Uterus (tissue), 4 donors: ENCODE results near the gene CELF2. TPM values are rescaled to one million over a fixed set of nuclear protein-coding genes. Genes with fewer than 3 reads are reported as not detected.
A peak's percentile ranks its signal among the peaks of the same experiment; 100 is the strongest.

ENCODE experiments used
- DNase-seq, 2 donors: peaks; one replicate each; pipeline ENCODE4 v3.0.0-alpha.2; 2019 to 2020
- H3K27ac ChIP-seq, 2 donors: fragments of 200-600 bp; sonication (generic); 1 replicate in 1 of 2; 2 replicates in 1 of 2; pipeline ENCODE4 v1.5.1; 2016 to 2018
- H3K27me3 ChIP-seq, 2 donors: fragments of 200-600 bp; sonication (generic); one replicate each; pipeline ENCODE4 v1.5.1; 2018 to 2019; ENCODE audit warnings: control low read depth in 1 of 2
- H3K36me3 ChIP-seq, 2 donors: fragments of 200-600 bp; sonication (generic); one replicate each; pipeline ENCODE4 v1.5.1; 2019; ENCODE audit warnings: control low read depth in 1 of 2
- H3K4me1 ChIP-seq, 2 donors: fragments of 200-600 bp; sonication (generic); one replicate each; pipeline ENCODE4 v1.5.1; 2018 to 2019; ENCODE audit warnings: control low read depth in 1 of 2
- H3K4me3 ChIP-seq, 2 donors: fragments of 200-600 bp; sonication (generic); 1 replicate in 1 of 2; 2 replicates in 1 of 2; pipeline ENCODE4 v1.5.1; 2018 to 2019; ENCODE audit warnings: mild to moderate bottlenecking in 1 of 2
- H3K9me3 ChIP-seq, 2 donors: fragments of 200-600 bp; sonication (generic); one replicate each; pipeline ENCODE4 v1.5.1; 2019; ENCODE audit warnings: control low read depth in 1 of 2
- POLR2A ChIP-seq, 2 donors: fragments of 450-650 bp; IDR thresholded peaks; one replicate each; pipeline ENCODE4 v1.6.1; 2016; ENCODE audit warnings: antibody characterized with exemption in 2 of 2, mild to moderate bottlenecking in 1 of 2, moderate library complexity in 1 of 2
- intact Hi-C: fragments of 100-400 bp; cut with DNase I; formaldehyde crosslinking; loops from one replicate; pipeline ENCODE4 v1.15.1; 2023; ENCODE audit warnings: low total_unique reads
- total RNA-seq, 4 donors: library from RNA; depleted of rRNA in 3 of 4; stranded (reverse); fragments of >200 nt in 3 of 4; gene quantifications; one replicate each; pipeline versions ENCODE4 v1.1.0 to v1.2.4, GENCODE V29; 2014 to 2023
- TF ChIP-seq, protein P1 (sequence below), 4 experiments: fragments of 200-600 bp in 2 of 4; fragments of 450-650 bp in 2 of 4; sonication (generic) in 2 of 4; IDR thresholded peaks; one replicate each; pipeline ENCODE4 v1.5.1; 2016 to 2019; ENCODE audit warnings: antibody characterized with exemption in 4 of 4, mild to moderate bottlenecking in 2 of 4, moderate library complexity in 1 of 4
- donor health status: DM: yes; HTN: yes; CAD: no.

CELF2 gene
- total RNA-seq, 4 donors from 2014 or later = 12.8 to 59.2 (median 44.0) TPM

DNA sequence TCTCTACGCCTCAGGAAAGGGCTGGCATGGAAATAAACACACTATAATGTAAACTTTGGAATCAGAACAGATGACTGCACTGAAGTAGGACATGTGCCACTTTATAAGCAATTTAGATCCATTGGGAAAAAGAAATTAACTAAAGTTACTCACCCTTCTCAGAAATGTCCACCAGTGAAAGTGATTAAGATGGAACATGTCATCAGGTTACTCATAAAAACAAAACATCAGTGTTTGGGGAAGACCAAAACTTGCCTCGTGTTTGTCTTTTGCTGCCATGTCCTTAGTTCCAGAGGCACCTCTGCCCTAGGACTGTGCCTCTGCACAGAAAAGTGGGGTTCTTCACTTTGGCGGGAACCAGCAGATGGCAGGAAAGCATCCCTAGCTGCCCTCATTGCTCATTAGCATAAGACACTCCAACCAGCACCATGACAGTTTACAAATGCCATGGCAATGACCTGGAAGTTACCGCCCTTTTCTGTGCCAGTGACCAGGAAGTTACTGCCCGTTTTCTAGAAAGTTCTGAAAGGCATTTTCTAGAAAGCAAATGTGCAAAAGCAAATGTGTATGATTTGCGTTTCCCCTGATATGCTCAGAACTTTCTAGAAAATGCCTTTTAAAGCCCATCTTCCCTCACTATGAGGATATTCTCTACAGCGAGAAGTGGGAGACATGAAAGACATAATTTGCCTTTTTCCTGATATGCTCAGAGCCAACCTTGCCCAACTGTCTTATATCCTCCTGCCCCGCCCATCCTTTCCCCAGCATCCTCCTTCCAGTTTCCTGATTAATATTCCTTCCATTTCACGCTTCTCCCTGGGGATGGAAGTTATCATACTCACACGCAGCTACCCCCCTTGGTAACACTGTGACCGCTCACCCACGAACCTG, 335.6 kb downstream of the CELF2 start:
- no peaks in the 10 kb centered on the region for H3K36me3 ChIP-seq
- H3K27me3 ChIP-seq = no peaks in the 10 kb centered on the region
- TF ChIP-seq POLR2A (IDR thresholded peaks at IDR 0.05) = no peak
- TF ChIP-seq, protein P1, sequence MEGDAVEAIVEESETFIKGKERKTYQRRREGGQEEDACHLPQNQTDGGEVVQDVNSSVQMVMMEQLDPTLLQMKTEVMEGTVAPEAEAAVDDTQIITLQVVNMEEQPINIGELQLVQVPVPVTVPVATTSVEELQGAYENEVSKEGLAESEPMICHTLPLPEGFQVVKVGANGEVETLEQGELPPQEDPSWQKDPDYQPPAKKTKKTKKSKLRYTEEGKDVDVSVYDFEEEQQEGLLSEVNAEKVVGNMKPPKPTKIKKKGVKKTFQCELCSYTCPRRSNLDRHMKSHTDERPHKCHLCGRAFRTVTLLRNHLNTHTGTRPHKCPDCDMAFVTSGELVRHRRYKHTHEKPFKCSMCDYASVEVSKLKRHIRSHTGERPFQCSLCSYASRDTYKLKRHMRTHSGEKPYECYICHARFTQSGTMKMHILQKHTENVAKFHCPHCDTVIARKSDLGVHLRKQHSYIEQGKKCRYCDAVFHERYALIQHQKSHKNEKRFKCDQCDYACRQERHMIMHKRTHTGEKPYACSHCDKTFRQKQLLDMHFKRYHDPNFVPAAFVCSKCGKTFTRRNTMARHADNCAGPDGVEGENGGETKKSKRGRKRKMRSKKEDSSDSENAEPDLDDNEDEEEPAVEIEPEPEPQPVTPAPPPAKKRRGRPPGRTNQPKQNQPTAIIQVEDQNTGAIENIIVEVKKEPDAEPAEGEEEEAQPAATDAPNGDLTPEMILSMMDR (IDR thresholded peaks at IDR 0.05) = no peak
- H3K4me1 ChIP-seq = no peaks in the 10 kb centered on the region
- H3K27ac ChIP-seq = no peak overlapping the region
- intact Hi-C loops = no loop called here
- no peaks in the 10 kb centered on the region for H3K9me3 ChIP-seq
- DNase-seq = no peak
- H3K4me3 ChIP-seq = no peak overlapping the region

DNA sequence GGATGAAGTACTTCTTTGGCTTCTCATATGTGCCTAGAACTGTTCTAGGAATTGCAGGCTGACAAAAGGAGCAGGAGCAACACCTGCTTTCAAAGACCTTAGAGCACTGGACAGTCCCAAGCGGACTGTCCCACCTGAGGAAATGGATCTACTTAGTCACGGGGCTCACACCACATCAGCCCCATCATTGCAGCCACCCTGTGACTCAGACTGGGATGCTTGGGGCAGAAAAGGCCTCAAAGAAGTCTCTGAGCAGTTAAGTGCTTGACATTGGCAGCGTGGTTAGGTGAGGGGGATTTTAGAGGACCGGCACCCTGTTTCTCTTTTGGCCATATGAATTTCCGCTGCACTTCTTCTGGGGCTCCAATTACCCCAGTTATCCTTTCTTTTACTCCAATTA, 337.2 kb downstream of the CELF2 start:
- intact Hi-C loops = no loop called here
- TF ChIP-seq POLR2A (IDR thresholded peaks at IDR 0.05) = no peak
- TF ChIP-seq, protein P1 (IDR thresholded peaks at IDR 0.05) = no peak
- H3K36me3 ChIP-seq = no peaks in the 10 kb centered on the region
- H3K27me3 ChIP-seq = no peaks in the 10 kb centered on the region
- no peak overlapping the region for H3K27ac ChIP-seq
- H3K9me3 ChIP-seq = no peaks in the 10 kb centered on the region
- no peaks in the 10 kb centered on the region for H3K4me1 ChIP-seq
- no peak for DNase-seq
- H3K4me3 ChIP-seq = no peak overlapping the region

DNA sequence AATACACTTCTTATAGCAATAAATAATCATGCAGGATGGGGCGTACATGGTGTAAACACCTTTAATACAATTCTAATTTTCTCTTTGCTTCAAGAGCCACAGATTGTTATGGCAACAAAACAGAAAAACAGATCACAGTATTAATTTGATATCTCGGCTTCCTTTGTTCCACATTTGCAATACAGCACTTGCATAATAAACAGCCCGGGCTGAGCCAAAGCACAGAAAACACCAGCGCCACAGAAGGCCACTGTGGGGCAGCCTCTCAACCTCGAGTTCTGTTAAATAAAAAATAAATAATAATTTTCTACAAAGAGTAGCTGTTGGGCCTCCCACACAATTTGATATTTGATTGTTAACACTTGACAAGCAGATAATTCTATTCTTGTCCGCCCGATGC, 337.9 kb downstream of the CELF2 start:
- intact Hi-C loops = no loop called here
- Histone ChIP-seq H3K4me1 (no peaks in the 10 kb centered on the region), H3K4me3 (no peak overlapping the region), H3K9me3 (no peaks in the 10 kb centered on the region), H3K27ac (no peak overlapping the region), H3K27me3 (no peaks in the 10 kb centered on the region), H3K36me3 (no peaks in the 10 kb centered on the region)
- DNase-seq = peak in 1 of 2 donors; percentile 23
- TF ChIP-seq POLR2A (IDR thresholded peaks at IDR 0.05) = no peak
- TF ChIP-seq, protein P1 (IDR thresholded peaks at IDR 0.05) = peak in 1 of 4 experiments; percentile 13

DNA sequence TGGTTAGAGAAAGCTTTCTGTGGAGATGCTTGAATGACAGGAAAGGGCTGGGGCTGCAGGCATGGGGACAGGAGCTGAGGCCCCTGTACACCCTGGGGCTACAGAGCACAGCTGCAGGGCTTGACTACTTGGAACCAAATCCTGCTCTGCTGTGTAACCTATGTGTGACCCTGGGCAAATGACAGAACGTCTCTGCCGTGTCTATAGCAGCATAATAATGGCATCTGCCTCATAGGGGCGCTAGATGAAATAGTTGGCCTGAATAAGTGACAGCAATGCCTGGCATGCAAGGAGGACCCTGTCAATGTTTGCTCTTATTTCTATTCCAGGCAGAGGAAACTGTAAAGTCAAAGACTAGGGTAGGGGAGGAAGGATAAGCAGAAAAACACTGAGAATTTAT, 339.8 kb downstream of the CELF2 start:
- no peak for TF ChIP-seq POLR2A (IDR thresholded peaks at IDR 0.05)
- TF ChIP-seq, protein P1 (IDR thresholded peaks at IDR 0.05) = no peak
- no peaks in the 10 kb centered on the region for H3K27me3 ChIP-seq
- no peak overlapping the region for H3K4me3 ChIP-seq
- no peaks in the 10 kb centered on the region for H3K36me3 ChIP-seq
- DNase-seq = no peak
- intact Hi-C loops = no loop called here
- no peak overlapping the region for H3K27ac ChIP-seq
- H3K4me1 ChIP-seq = no peaks in the 10 kb centered on the region
- H3K9me3 ChIP-seq = no peaks in the 10 kb centered on the region

DNA sequence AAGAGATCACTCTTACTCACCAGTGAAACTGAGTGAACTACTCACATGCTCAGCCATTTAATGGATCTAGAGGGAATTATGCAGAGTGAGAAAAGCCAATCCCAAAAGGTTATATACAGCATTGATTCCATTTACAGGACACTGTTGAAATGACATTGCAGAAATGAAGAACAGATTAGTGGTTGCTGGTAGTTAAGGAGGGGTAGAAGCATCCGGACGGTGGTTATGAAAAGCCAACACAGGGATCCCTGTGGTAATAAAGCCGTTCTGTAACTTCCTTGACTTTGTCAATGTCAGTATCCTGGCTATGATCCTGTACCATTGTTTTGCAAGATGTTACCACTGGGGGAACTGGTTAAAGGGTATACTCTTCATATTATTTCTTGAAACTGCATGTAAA, 340.3 kb downstream of the CELF2 start:
- no peaks in the 10 kb centered on the region for H3K36me3 ChIP-seq
- no peak overlapping the region for H3K27ac ChIP-seq
- DNase-seq = no peak
- H3K4me1 ChIP-seq = no peaks in the 10 kb centered on the region
- H3K27me3 ChIP-seq = no peaks in the 10 kb centered on the region
- intact Hi-C loops = no loop called here
- TF ChIP-seq POLR2A (IDR thresholded peaks at IDR 0.05) = no peak
- TF ChIP-seq, protein P1 (IDR thresholded peaks at IDR 0.05) = no peak
- no peaks in the 10 kb centered on the region for H3K9me3 ChIP-seq
- H3K4me3 ChIP-seq = no peak overlapping the region
